Measurements from ENCODE around the gene PLXNB3. TPM values are rescaled to one million over a fixed set of nuclear protein-coding genes. Genes with fewer than 3 reads are reported as not detected.
A peak's percentile ranks its signal among the peaks of the same experiment; 100 is the strongest.

Gene PLXNB3
- total and polyA plus RNA-seq, 2 experiments from 2014 or later, result 0.70 to 4.1 TPM

- Mint-ChIP-seq H3K9me3 (no peaks in the 10 kb centered on the region), H3K27ac (0 out of 2 replicates have a peak overlapping the region, but pooled peaks have one; percentile 59), H3K4me3 (no peak overlapping the region), H3K27me3 (ENCODE audit: insufficient read depth, low read depth, poor library complexity) (peaks cover 13% of the 10 kb centered on the region), H3K4me1 (peaks cover 53% of the 10 kb centered on the region), H3K36me3 (ENCODE audit: low read depth) (peaks cover 21% of the 10 kb centered on the region; the same call in 2 of the 3 replicates)
- peaks cover 95% of the 10 kb centered on the region for H3K79me2 ChIP-seq (replicated peaks; ENCODE audit: insufficient read depth)
- peaks cover 47% of the 10 kb centered on the region for H3K4me1 ChIP-seq (ENCODE audit: insufficient read depth)
- DNase-seq (ENCODE audit: low spot score), result no peak
- 0 out of 2 replicates have a peak, but pooled peaks cover 2% of the 10 kb centered on the region for H3F3A ChIP-seq (replicated peaks; ENCODE audit: low read depth)
- no peak for TF ChIP-seq CREB1 (CRISPR knock-in tag; IDR thresholded peaks at IDR 0.05; ENCODE audit: low read depth)
- TF ChIP-seq JUNB (IDR thresholded peaks at IDR 0.05; ENCODE audit: unreplicated experiment), result no peak
- TF ChIP-seq NANOG (IDR thresholded peaks at IDR 0.05; ENCODE audit: borderline replicate concordance), result no peak
- no peak for TF ChIP-seq STAT1 (IDR thresholded peaks at IDR 0.05; ENCODE audit: unreplicated experiment)
- no peak for TF ChIP-seq EZH2phosphoT487 (IDR thresholded peaks at IDR 0.05; ENCODE audit: unreplicated experiment)
- TF ChIP-seq CTCF (conservative IDR thresholded peaks at IDR 0.05; ENCODE audit: low read depth in 2 of 2), result no peak
- TF ChIP-seq ETS1 (IDR thresholded peaks at IDR 0.05), result no peak
- no peak for TF ChIP-seq ZNF114 (CRISPR knock-in tag; IDR thresholded peaks at IDR 0.05)
- no peak for TF ChIP-seq REST (IDR thresholded peaks at IDR 0.05; ENCODE audit: unreplicated experiment)
- TF ChIP-seq POLR2AphosphoS5 (IDR thresholded peaks at IDR 0.05; ENCODE audit: low read depth), result no peak
- no peak for TF ChIP-seq ZNF462 (CRISPR knock-in tag; IDR thresholded peaks at IDR 0.05)
- TF ChIP-seq EZH2 (IDR thresholded peaks at IDR 0.05; ENCODE audit: low read depth, unreplicated experiment), result no peak
- no peak for TF ChIP-seq ZNF331 (CRISPR knock-in tag; IDR thresholded peaks at IDR 0.05; ENCODE audit: low read depth)
- ATAC-seq, result no peak
- peaks cover 13% of the 10 kb centered on the region for H4K20me1 ChIP-seq (replicated peaks; ENCODE audit: insufficient read depth)
- no peaks in the 10 kb centered on the region for H3K9me2 ChIP-seq (ENCODE audit: insufficient read depth)
- 0 out of 2 replicates have a peak overlapping the region, but pooled peaks have one; percentile 32 for H3K27ac ChIP-seq (ENCODE audit: low read depth)
- no peak overlapping the region for H2AFZ ChIP-seq
- no peaks in the 10 kb centered on the region for H3K27me3 ChIP-seq (ENCODE audit: insufficient read depth)
- H3K36me3 ChIP-seq (ENCODE audit: insufficient read depth), result no peaks in the 10 kb centered on the region
- H3K4me2 ChIP-seq, result peak overlapping the region; percentile 26; the same call in 1 of the 2 replicates
- no peak overlapping the region for H3K4me3 ChIP-seq
Measured at GRCh38 chrX:153820601-153821000, 56.6 kb downstream of the PLXNB3 start.

All from GM23338 (cell line).